Ishikawa (cell line): Measurements from ENCODE around the gene PARD3.

Experiments used
- CEBPB ChIP-seq: IDR thresholded peaks from 2 replicates; pipeline ENCODE4 v1.6.1; 2012
- NFIC ChIP-seq: IDR thresholded peaks from 2 replicates; pipeline ENCODE4 v1.6.1; 2012
- RAD21 ChIP-seq: IDR thresholded peaks from 2 replicates; pipeline ENCODE4 v1.6.1; 2012; ENCODE audit warnings: low read depth
- TAF1 ChIP-seq: IDR thresholded peaks from 2 replicates; pipeline ENCODE4 v1.6.1; 2012; ENCODE audit warnings: low read depth, mild to moderate bottlenecking
- TF ChIP-seq, protein P1 (sequence below): IDR thresholded peaks from 2 replicates; pipeline ENCODE4 v1.6.1; 2012; ENCODE audit warnings: low read depth, mild to moderate bottlenecking

- TF ChIP-seq, protein P1, sequence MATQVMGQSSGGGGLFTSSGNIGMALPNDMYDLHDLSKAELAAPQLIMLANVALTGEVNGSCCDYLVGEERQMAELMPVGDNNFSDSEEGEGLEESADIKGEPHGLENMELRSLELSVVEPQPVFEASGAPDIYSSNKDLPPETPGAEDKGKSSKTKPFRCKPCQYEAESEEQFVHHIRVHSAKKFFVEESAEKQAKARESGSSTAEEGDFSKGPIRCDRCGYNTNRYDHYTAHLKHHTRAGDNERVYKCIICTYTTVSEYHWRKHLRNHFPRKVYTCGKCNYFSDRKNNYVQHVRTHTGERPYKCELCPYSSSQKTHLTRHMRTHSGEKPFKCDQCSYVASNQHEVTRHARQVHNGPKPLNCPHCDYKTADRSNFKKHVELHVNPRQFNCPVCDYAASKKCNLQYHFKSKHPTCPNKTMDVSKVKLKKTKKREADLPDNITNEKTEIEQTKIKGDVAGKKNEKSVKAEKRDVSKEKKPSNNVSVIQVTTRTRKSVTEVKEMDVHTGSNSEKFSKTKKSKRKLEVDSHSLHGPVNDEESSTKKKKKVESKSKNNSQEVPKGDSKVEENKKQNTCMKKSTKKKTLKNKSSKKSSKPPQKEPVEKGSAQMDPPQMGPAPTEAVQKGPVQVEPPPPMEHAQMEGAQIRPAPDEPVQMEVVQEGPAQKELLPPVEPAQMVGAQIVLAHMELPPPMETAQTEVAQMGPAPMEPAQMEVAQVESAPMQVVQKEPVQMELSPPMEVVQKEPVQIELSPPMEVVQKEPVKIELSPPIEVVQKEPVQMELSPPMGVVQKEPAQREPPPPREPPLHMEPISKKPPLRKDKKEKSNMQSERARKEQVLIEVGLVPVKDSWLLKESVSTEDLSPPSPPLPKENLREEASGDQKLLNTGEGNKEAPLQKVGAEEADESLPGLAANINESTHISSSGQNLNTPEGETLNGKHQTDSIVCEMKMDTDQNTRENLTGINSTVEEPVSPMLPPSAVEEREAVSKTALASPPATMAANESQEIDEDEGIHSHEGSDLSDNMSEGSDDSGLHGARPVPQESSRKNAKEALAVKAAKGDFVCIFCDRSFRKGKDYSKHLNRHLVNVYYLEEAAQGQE = no peak
- TF ChIP-seq TAF1 = no peak
- no peak for TF ChIP-seq CEBPB
- no peak for TF ChIP-seq RAD21
- no peak for TF ChIP-seq NFIC
Measured at GRCh38 chr10:34473174-34474008, 341.7 kb downstream of the PARD3 start.
